Thymus (tissue), 11 donors: ENCODE data around the gene SLC38A3. TPM values are rescaled to one million over a fixed set of nuclear protein-coding genes. Genes with fewer than 3 reads are reported as not detected.
"Not testable (repeated sequence)": the region's sequence is repeated elsewhere in the genome, so short reads cannot be mapped to it uniquely, and the experiment has no call there.

Experiments used
- DNase-seq, 9 donors: peaks; one replicate each; pipeline ENCODE4 v3.0.0-alpha.2; 2013; ENCODE audit warnings: low spot score in 9 of 9, low read depth in 6 of 9, missing footprints in 1 of 9
- H3K27ac ChIP-seq, 2 donors: one replicate each; pipeline ENCODE4 v1.5.1; 2013; ENCODE audit warnings: control low read depth in 1 of 2, low read depth in 1 of 2, low read length in 1 of 2, mild to moderate bottlenecking in 1 of 2, moderate library complexity in 1 of 2
- H3K27me3 ChIP-seq, 2 donors: one replicate each; pipeline ENCODE4 v1.5.1; 2013; ENCODE audit warnings: low read length in 1 of 2; ENCODE audit not compliant: control insufficient read depth in 2 of 2, insufficient read depth in 1 of 2
- H3K36me3 ChIP-seq, 2 donors: one replicate each; pipeline ENCODE4 v1.5.1; 2013; ENCODE audit warnings: low read length in 1 of 2, mild to moderate bottlenecking in 1 of 2, moderate library complexity in 1 of 2; ENCODE audit not compliant: control insufficient read depth in 2 of 2, insufficient read depth in 2 of 2
- H3K4me1 ChIP-seq, 2 donors: one replicate each; pipeline ENCODE4 v1.5.1; 2013; ENCODE audit warnings: low read length in 2 of 2; ENCODE audit not compliant: control insufficient read depth in 2 of 2, insufficient read depth in 2 of 2
- H3K4me3 ChIP-seq, 2 donors: one replicate each; pipeline ENCODE4 v1.5.1; 2013; ENCODE audit warnings: low read length in 2 of 2, control low read depth in 1 of 2, mild to moderate bottlenecking in 1 of 2
- H3K9me3 ChIP-seq, 2 donors: one replicate each; pipeline ENCODE4 v1.5.1; 2013; ENCODE audit warnings: low read length in 1 of 2, mild to moderate bottlenecking in 1 of 2; ENCODE audit not compliant: control insufficient read depth in 2 of 2, insufficient read depth in 1 of 2
- WGBS: extraction: QIAGEN DNeasy Blood & Tissue Kit; methylation state at CpG from one replicate; pipeline ENCODE4 v1.1.7; 2013; 5-methylcytosine and 5-hydroxymethylcytosine counted together
- polyA plus RNA-seq: library from polyadenylated mRNA; stranded (reverse); fragments of 200-250 nt; gene quantifications from one replicate; pipeline ENCODE4 v1.2.3, GENCODE V29; 2013
- total RNA-seq: library from RNA; stranded (reverse); fragments of 120-200 nt; gene quantifications from one replicate; pipeline ENCODE4 v1.2.4, GENCODE V29; 2013
- donor health status: healthy.

Gene SLC38A3
- total and polyA plus RNA-seq, 2 donors: 0.05 to 0.18 TPM

DNA sequence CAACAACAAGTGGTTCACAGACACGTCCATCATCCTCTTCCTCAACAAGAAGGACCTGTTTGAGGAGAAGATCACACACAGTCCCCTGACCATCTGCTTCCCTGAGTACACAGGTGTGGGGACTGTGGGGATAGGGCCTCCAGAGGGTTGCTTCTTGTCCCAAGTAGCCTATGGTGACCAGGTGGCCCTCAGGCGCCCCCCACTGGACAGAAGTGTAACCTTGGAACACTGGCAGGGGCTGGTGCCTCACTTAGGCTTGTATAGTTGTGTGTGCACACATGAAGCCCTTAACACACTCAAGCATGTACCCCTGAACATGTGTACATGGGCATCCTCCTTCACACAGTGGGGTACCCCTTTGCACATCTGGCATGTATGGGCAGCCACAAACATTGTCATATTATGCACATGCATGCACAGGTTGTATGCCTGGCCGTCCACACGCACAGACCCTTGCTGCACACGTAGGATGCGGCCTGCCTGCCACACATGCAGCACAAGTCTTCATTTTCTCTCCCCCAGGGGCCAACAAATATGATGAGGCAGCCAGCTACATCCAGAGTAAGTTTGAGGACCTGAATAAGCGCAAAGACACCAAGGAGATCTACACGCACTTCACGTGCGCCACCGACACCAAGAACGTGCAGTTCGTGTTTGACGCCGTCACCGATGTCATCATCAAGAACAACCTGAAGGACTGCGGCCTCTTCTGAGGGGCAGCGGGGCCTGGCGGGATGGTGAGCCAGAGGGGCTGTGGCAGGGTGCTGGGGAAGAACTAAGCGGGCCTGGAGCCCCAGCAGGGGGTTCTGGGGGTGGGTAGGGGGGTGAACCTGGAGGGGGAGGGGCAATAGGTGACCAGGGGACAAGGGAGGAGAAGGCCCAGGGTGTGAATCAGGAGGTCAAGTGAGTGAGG lies 52.2 kb downstream of the SLC38A3 start:
- Histone ChIP-seq H3K4me1 (peaks cover 3 to 24% of the 10 kb centered on the region in 2 donors), H3K27me3 (peaks cover 0 to 5% of the 10 kb centered on the region in 2 donors), H3K27ac (no peak overlapping the region), H3K36me3 (peaks cover 56 to 65% of the 10 kb centered on the region in 2 donors), H3K9me3 (no peaks in the 10 kb centered on the region), H3K4me3 (no peak overlapping the region)
- DNase-seq: no peak
- 96% methylated on average over 20 of the region's 20 CpGs for WGBS

DNA sequence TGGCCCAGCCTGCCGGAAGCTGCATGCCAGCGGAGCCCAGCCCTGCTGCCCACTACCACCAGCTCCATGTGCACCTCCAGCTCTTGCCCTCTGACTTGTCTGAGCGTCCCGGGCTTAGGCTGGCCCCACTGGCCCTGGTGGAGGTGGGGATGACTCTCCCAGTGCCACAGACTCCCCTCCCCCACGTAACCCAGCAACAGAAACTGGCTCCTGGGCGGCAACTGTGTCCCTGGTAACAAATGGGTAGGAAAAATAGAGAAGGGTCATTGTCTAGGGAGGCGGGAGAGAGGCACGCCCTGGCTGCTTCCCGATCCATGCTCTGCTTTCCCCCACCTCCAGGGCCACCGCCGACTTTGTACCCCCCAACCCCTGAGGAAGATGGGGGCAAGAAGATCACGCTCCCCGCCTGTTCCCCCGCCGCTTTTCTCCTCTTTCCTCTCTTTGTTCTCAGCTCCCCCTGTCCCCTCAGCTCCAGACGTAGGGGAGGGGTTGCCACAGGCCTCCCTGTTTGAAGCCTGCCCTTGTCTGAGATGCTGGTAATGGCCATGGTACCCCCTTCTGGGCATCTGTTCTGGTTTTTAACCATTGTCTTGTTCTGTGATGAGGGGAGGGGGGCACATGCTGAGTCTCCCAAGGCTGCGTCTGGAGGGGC lies 53.1 kb downstream of the SLC38A3 start:
- no peak overlapping the region for H3K4me3 ChIP-seq
- H3K27ac ChIP-seq: peak overlapping the region in 1 of 2 donors; percentile 55
- H3K36me3 ChIP-seq: peaks cover 47 to 56% of the 10 kb centered on the region in 2 donors
- H3K27me3 ChIP-seq: peaks cover 0 to 5% of the 10 kb centered on the region in 2 donors
- 97% methylated on average over 17 of the region's 17 CpGs for WGBS
- H3K9me3 ChIP-seq: no peaks in the 10 kb centered on the region
- no peak for DNase-seq
- H3K4me1 ChIP-seq: peaks cover 3 to 24% of the 10 kb centered on the region in 2 donors

DNA sequence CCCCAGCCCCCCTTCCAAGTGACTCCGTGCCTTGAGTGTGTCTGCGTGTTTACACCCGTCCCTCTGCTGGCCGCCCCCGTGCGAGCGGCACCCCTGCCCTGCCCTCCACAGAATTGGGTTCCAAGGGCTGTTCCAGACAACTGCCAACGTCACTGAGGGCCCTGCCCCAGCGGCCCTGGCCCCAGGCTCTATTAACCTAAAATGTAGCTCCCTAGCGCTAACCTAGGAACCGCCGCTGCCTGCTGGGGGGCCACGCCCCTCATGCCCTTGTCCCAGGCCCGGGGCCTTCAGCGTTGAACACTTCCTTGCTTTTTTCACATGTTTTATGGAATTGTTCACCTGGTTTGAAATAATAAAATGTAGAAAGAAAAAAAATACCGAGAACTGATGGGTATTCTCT lies 53.9 kb downstream of the SLC38A3 start:
- Histone ChIP-seq H3K36me3 (peaks cover 42 to 49% of the 10 kb centered on the region in 2 donors), H3K4me3 (no peak overlapping the region), H3K9me3 (no peaks in the 10 kb centered on the region), H3K4me1 (peaks cover 3 to 24% of the 10 kb centered on the region in 2 donors), H3K27ac (peak overlapping the region; percentile 32 to 33), H3K27me3 (peaks cover 0 to 5% of the 10 kb centered on the region in 2 donors)
- 94% methylated on average over 16 of the region's 16 CpGs for WGBS
- DNase-seq: no peak

DNA sequence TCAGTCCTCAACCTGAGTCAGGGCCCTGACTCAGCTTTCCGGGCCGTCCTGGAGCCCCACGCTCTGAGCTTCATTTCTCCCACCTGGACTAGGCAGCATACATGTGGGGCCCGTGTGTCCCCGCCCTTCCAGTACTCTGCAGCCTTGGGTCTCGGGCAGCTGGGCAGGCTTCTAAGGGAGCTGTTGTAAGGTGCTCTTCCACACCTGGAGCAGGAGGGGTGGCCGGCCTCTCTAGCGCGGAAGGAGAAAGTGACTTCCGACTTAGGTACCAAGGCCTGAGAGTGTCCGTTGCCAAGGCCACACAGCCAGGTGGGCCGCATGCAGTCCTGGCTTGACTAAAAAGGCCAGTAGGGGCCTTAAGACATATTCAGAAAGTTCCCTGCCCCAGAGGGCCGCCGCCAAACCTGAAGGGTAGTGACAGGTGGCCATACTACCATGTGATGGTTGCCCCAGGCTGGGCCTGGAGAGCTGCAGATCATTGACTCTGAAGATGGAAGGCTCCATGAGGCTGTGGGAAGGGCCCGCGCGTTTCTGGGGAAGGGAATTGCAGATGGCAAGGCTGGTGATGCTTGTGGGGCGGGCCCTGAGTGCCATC lies 54.5 kb downstream of the SLC38A3 start:
- DNase-seq: no peak
- WGBS: 64% methylated on average over 18 of the region's 18 CpGs
- peaks cover 3 to 24% of the 10 kb centered on the region in 2 donors for H3K4me1 ChIP-seq
- H3K27me3 ChIP-seq: peaks cover 0 to 5% of the 10 kb centered on the region in 2 donors
- no peak overlapping the region for H3K4me3 ChIP-seq
- H3K27ac ChIP-seq: peak overlapping the region in 1 of 2 donors; percentile 32
- H3K9me3 ChIP-seq: no peaks in the 10 kb centered on the region
- peaks cover 38 to 43% of the 10 kb centered on the region in 2 donors for H3K36me3 ChIP-seq

DNA sequence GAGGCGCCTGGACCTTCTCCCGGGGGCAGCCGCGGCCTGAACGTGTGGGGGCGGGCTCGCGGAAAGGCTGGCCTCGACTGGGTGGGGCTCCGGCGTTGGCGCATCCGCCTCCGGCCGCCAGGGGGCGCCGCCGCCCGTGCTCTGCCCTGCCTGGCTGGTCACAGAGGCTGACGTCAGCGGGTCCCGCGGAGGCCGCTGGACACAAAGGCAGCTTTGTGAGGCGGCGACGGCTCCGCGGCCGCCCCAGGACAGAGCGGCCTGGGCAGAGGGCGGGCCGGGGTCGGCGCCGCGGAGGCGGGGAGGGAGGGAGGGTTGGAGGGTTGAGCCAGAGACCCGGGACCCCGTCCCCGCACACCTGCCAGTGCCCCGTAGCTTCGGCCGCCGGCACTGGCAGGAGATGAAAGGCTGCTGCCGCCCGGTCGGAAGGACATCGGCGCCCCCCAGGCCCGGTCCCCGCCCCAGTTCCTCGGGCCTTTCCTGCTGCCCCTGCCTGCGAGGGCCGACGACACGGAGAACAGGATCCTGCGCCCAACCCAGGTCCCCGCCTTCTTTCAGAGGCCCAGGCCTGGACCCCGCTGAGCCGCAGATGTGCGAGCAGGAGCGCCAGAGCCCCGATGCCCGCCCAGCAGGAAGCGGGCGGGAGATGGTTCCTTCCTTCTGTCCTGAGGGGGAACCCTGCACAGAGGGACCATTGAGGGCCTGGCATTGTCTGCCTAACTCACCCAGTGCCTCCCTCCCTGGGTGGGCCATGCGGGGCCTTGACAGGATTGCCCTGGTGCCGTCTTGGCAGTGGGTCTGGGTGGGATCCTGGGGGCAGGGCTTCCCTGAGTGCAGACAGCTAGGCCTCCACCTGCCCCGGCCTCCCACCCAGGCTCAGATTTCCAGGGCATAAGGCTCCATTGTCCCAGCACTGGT lies 55.2 kb downstream of the SLC38A3 start:
- H3K4me1 ChIP-seq: peaks cover 3 to 28% of the 10 kb centered on the region in 2 donors
- peak in 8 of 9 donors; percentile 57 to 88 (median 80) for DNase-seq
- H3K27ac ChIP-seq: peak overlapping the region; percentile 70 to 77
- peaks cover 0 to 10% of the 10 kb centered on the region in 2 donors for H3K27me3 ChIP-seq
- H3K9me3 ChIP-seq: no peaks in the 10 kb centered on the region
- peak overlapping the region; percentile 44 to 54 for H3K4me3 ChIP-seq
- peaks cover 32 to 36% of the 10 kb centered on the region in 2 donors for H3K36me3 ChIP-seq
- 3% methylated on average over 70 of the region's 70 CpGs for WGBS

DNA sequence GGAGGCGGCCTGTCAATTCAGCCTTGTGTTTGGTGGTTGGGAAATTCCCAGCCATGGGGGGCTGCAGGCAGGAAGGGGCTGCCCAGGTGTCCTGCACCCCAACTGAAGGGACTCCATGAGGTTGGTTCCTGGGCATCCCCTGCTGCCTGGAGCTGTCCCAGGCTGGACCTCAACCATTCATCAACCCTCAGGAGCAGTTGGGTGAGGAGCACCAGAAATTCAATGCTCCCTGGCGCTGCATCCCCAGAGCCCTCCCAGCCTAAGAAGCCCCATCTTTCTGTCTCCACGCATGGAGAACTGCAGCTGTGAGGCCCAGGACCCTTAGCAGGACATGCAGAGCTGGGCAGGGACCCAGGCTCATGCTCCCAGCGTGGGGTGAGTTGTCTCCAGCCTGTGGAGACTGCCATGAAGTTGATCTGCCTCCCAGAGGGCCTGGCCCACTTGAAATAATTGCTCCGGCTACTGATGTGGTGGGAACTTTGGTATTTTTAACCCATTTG lies 55.9 kb downstream of the SLC38A3 start:
- Histone ChIP-seq H3K4me1 (peaks cover 3 to 30% of the 10 kb centered on the region in 2 donors), H3K36me3 (peaks cover 25 to 32% of the 10 kb centered on the region in 2 donors), H3K9me3 (no peaks in the 10 kb centered on the region), H3K27me3 (peaks cover 0 to 17% of the 10 kb centered on the region in 2 donors), H3K4me3 (no peak overlapping the region), H3K27ac (no peak overlapping the region)
- DNase-seq: no peak
- WGBS: 97% methylated on average over 5 of the region's 5 CpGs

DNA sequence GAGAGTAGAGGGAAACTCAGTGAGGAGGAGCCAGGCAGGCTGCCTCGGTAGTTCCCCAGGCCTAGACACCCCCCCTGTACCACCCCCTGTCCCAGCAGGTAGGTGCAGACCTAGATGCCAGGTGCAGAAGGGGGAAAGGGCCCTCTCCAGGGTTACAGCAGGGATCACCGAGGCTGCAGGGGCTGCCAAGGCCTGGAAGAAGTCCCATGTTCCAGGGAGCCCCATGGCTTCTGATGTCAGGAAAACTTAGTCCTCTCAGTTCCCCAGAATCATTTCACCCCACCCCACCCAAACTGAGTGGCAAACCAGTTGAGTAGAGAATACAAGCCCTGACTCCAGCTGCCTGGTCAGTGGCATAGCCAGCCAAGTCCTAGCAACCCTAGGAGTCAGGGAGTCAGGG lies 56.4 kb downstream of the SLC38A3 start:
- Histone ChIP-seq H3K4me3 (no peak overlapping the region), H3K27me3 (peaks cover 0 to 23% of the 10 kb centered on the region in 2 donors), H3K27ac (no peak overlapping the region), H3K4me1 (peaks cover 3 to 30% of the 10 kb centered on the region in 2 donors), H3K9me3 (no peaks in the 10 kb centered on the region), H3K36me3 (peaks cover 20 to 27% of the 10 kb centered on the region in 2 donors)
- 97% methylated on average over 2 of the region's 2 CpGs for WGBS
- no peak for DNase-seq

DNA sequence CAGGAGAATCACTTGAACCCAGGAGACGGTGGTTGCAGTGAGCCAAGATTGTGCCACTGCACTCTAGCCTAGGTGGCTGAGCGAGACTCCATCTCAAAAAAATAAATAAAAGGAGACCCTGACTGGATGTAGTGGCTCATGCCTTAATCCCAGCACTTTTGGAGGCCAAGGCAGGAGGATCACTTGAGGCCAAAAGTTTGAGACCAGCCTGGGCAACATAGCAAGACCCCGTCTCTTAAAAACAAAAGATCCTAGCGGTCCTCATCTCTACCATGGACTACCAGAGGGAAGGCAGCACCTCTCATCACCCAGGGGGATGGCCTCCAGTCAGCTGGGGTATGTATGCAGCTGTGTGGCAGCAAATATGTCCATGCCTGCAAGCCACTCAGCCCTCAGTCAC lies 57.1 kb downstream of the SLC38A3 start:
- not testable (repeated sequence) for H3K4me3 ChIP-seq, DNase-seq, H3K9me3 ChIP-seq, H3K27ac ChIP-seq
- WGBS: 98% methylated on average over 4 of the region's 4 CpGs
- Histone ChIP-seq H3K27me3 (peaks cover 3 to 30% of the 10 kb centered on the region in 2 donors), H3K4me1 (peaks cover 3 to 30% of the 10 kb centered on the region in 2 donors), H3K36me3 (peaks cover 13 to 20% of the 10 kb centered on the region in 2 donors)
